ENCODE data around the gene SLC9A9.

- TF ChIP-seq CTCF (IDR thresholded peaks at IDR 0.05) (no peak), POLR2AphosphoS5 (IDR thresholded peaks at IDR 0.05) (no peak)
Observed at GRCh38 chr3:143531101-143531500, 317.2 kb downstream of the SLC9A9 start.

Measured in transverse colon (tissue), 4 donors.